Upper lobe of left lung (tissue), 6 donors: ENCODE data around the gene ASIC3. TPM values are rescaled to one million over a fixed set of nuclear protein-coding genes. Genes with fewer than 3 reads are reported as not detected.

Experiments used
- ATAC-seq, 2 donors: fragments of 200-7000 bp; cut with Tn5 transposase; one replicate each; pipeline ENCODE4 v1.9.1; 2022; ENCODE audit warnings: mild to moderate bottlenecking in 2 of 2, moderate library complexity in 2 of 2; ENCODE audit not compliant: low FRiP score in 2 of 2
- DNase-seq, 2 donors: peaks; one replicate each; pipeline ENCODE4 v3.0.0-alpha.2; 2019 to 2020
- H3K27ac ChIP-seq, 4 donors: fragments of 200-600 bp; sonication (generic); one replicate each; pipeline ENCODE4 v1.5.1; 2016 to 2019
- H3K27me3 ChIP-seq, 4 donors: fragments of 200-600 bp; sonication (generic); one replicate each; pipeline ENCODE4 v1.5.1; 2017 to 2019
- H3K36me3 ChIP-seq, 4 donors: fragments of 200-600 bp; sonication (generic); one replicate each; pipeline ENCODE4 v1.5.1; 2016 to 2019
- H3K4me1 ChIP-seq, 4 donors: fragments of 200-600 bp; sonication (generic); one replicate each; pipeline ENCODE4 v1.5.1; 2018 to 2019
- H3K4me3 ChIP-seq, 4 donors: fragments of 200-600 bp; sonication (generic); one replicate each; pipeline ENCODE4 v1.5.1; 2017 to 2019; ENCODE audit warnings: mild to moderate bottlenecking in 2 of 4, moderate library complexity in 1 of 4
- H3K9me3 ChIP-seq, 4 donors: fragments of 200-600 bp; sonication (generic); one replicate each; pipeline ENCODE4 v1.5.1; 2018 to 2019
- EP300 ChIP-seq, 4 donors: sonication (generic); formaldehyde crosslinking; IDR thresholded peaks; one replicate each; pipeline ENCODE4 v1.5.1; 2017; ENCODE audit warnings: antibody characterized with exemption in 4 of 4, control low read depth in 2 of 4
- POLR2A ChIP-seq, 4 donors: fragments of 450-650 bp; IDR thresholded peaks; one replicate each; pipeline ENCODE4 v1.5.1; 2016 to 2017; ENCODE audit warnings: antibody characterized with exemption in 4 of 4, mild to moderate bottlenecking in 2 of 4
- POLR2AphosphoS5 ChIP-seq, 2 donors: sonication (generic); formaldehyde crosslinking; IDR thresholded peaks; one replicate each; pipeline ENCODE4 v1.5.1; 2017; ENCODE audit warnings: antibody characterized with exemption in 2 of 2
- WGBS, 2 donors: methylation state at CpG; one replicate each; pipeline ENCODE4 v1.1.5; 2017 to 2018; 5-methylcytosine and 5-hydroxymethylcytosine counted together
- total RNA-seq, 6 donors: library from RNA; depleted of rRNA in 4 of 6; stranded (reverse); fragments of >200 nt in 4 of 6; gene quantifications; one replicate each; pipeline versions ENCODE4 v1.1.0 to v1.2.1, GENCODE V29; 2016 to 2021
- TF ChIP-seq, protein P1 (sequence below), 6 experiments: fragments of 450-650 bp in 4 of 6; fragments of 200-600 bp in 2 of 6; sonication (generic) in 2 of 6; IDR thresholded peaks; one replicate each; pipeline ENCODE4 v1.5.1; 2016 to 2019; ENCODE audit warnings: antibody characterized with exemption in 6 of 6
- donor health status: DM: no; HTN: no; CAD: no; lungs with moderate emphysema.
- donor health status: DM: no; HTN: yes; CAD: no; lungs with severe emphysema.

Gene ASIC3
- total RNA-seq, 6 donors from 2014 or later = 2.1 to 37.7 (median 4.0) TPM

DNA sequence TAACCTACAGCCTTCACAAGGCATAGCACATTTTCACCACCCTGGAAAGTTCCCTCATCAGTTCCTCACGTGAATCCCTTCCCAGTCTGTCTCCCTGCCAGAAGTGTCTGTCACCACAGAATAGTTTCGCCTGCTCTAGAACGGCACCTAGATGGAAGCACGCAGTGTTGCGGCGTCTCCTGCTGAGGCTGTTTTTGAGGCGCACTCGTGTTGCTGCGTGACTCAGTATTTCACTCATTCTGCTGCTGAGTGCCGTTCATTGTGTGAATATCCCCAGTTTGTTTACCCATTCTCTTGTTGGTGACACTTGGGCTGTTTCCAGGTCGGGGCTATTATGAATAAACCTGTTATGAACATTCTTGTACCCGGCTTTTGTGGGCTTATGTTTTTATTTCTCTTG, 44.8 kb upstream of the ASIC3 start:
- 55 to 67% methylated on average over 12 of the region's 12 CpGs for WGBS, 2 donors
- ATAC-seq (no peak), DNase-seq (peak in 1 of 2 donors; percentile 53)

DNA sequence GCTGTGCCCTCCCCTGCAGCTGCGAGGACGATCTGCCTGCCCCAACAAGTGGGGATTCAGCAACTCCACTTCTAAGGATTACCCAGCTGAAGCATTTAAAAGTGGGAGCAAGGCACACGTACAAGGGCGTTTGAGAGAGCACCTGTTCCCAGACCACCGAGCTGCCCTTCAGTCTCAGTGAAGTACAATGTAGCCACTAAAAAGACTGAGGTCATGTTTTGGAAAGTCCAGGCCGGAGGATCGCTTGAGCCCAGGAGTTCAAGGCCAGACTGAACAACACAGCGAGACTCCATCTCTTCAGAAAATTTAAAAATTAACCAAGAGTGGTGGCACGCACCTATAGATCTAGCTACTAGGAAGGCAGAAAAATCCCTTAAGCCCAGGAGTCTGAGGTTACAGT, 42.8 kb upstream of the ASIC3 start:
- ATAC-seq = no peak

More for the DNA sequence above, 44.8 kb upstream of the ASIC3 start:
- H3K9me3 ChIP-seq = no peaks in the 10 kb centered on the region
- TF ChIP-seq, protein P1, sequence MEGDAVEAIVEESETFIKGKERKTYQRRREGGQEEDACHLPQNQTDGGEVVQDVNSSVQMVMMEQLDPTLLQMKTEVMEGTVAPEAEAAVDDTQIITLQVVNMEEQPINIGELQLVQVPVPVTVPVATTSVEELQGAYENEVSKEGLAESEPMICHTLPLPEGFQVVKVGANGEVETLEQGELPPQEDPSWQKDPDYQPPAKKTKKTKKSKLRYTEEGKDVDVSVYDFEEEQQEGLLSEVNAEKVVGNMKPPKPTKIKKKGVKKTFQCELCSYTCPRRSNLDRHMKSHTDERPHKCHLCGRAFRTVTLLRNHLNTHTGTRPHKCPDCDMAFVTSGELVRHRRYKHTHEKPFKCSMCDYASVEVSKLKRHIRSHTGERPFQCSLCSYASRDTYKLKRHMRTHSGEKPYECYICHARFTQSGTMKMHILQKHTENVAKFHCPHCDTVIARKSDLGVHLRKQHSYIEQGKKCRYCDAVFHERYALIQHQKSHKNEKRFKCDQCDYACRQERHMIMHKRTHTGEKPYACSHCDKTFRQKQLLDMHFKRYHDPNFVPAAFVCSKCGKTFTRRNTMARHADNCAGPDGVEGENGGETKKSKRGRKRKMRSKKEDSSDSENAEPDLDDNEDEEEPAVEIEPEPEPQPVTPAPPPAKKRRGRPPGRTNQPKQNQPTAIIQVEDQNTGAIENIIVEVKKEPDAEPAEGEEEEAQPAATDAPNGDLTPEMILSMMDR (IDR thresholded peaks at IDR 0.05) = no peak
- TF ChIP-seq POLR2AphosphoS5 (IDR thresholded peaks at IDR 0.05) = no peak
- no peak for TF ChIP-seq EP300 (IDR thresholded peaks at IDR 0.05)
- TF ChIP-seq POLR2A (IDR thresholded peaks at IDR 0.05) = no peak
- no peak overlapping the region for H3K27ac ChIP-seq
- H3K27me3 ChIP-seq = no peaks in the 10 kb centered on the region
- peaks cover 0 to 24% (median 0%) of the 10 kb centered on the region in 4 donors for H3K36me3 ChIP-seq
- H3K4me3 ChIP-seq = no peak overlapping the region
- H3K4me1 ChIP-seq = peaks cover 15 to 21% (median 18%) of the 10 kb centered on the region in 4 donors

DNA sequence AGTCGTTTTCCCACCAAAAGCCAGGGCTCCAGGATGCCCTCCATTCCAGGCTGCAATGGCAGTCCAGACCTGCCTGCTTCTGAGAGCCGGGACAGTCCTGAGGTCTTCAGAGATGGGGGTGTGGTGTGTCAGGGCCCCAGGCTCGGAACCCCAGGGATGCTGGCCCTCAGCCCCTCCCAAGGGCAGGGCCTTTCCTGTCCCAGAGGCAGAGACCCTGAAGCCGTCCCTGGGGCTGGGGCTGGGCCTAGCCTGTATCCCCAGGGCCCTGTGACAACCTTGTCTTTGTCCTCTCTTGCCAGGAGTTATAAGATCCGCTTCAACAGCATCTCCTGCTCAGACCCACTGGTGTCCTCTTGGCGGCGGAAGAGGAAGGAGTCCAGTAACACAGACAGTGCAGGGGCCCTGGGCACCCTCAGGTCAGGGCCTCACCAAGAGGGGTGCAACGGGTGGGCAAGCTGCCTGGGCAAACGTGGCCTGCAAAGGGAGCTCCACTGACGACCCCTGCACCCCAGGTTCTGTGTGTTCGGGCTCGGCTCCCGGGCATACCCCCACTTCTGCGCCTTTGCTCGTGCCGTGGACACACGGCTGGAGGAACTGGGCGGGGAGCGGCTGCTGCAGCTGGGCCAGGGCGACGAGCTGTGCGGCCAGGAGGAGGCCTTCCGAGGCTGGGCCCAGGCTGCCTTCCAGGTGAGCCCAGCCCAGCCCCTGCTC, 41.6 kb upstream of the ASIC3 start:
- peak overlapping the region in 1 of 4 donors; percentile 48 for H3K27ac ChIP-seq
- peaks cover 0 to 5% (median 0%) of the 10 kb centered on the region in 4 donors for H3K36me3 ChIP-seq
- TF ChIP-seq, protein P1 (IDR thresholded peaks at IDR 0.05) = no peak
- no peak for TF ChIP-seq POLR2A (IDR thresholded peaks at IDR 0.05)
- TF ChIP-seq EP300 (IDR thresholded peaks at IDR 0.05) = no peak
- TF ChIP-seq POLR2AphosphoS5 (IDR thresholded peaks at IDR 0.05) = no peak
- no peak overlapping the region for H3K4me3 ChIP-seq
- H3K4me1 ChIP-seq = peaks cover 38 to 44% (median 41%) of the 10 kb centered on the region in 4 donors
- no peaks in the 10 kb centered on the region for H3K27me3 ChIP-seq
- DNase-seq (no peak), ATAC-seq (no peak)
- WGBS, 2 donors = 80 to 92% methylated on average over 10 to 17 of the region's 23 CpGs
- H3K9me3 ChIP-seq = no peaks in the 10 kb centered on the region

More for the DNA sequence above, 42.8 kb upstream of the ASIC3 start:
- peaks cover 31 to 38% (median 34%) of the 10 kb centered on the region in 4 donors for H3K4me1 ChIP-seq
- no peak for DNase-seq
- peaks cover 0 to 15% (median 0%) of the 10 kb centered on the region in 4 donors for H3K36me3 ChIP-seq
- no peaks in the 10 kb centered on the region for H3K9me3 ChIP-seq
- no peak overlapping the region for H3K4me3 ChIP-seq
- WGBS, 2 donors = 82 to 85% methylated on average over 8 to 9 of the region's 9 CpGs
- TF ChIP-seq POLR2A (IDR thresholded peaks at IDR 0.05) (no peak), EP300 (IDR thresholded peaks at IDR 0.05) (no peak), POLR2AphosphoS5 (IDR thresholded peaks at IDR 0.05) (no peak)
- TF ChIP-seq, protein P1 (IDR thresholded peaks at IDR 0.05) = no peak
- H3K27me3 ChIP-seq = no peaks in the 10 kb centered on the region
- no peak overlapping the region for H3K27ac ChIP-seq

DNA sequence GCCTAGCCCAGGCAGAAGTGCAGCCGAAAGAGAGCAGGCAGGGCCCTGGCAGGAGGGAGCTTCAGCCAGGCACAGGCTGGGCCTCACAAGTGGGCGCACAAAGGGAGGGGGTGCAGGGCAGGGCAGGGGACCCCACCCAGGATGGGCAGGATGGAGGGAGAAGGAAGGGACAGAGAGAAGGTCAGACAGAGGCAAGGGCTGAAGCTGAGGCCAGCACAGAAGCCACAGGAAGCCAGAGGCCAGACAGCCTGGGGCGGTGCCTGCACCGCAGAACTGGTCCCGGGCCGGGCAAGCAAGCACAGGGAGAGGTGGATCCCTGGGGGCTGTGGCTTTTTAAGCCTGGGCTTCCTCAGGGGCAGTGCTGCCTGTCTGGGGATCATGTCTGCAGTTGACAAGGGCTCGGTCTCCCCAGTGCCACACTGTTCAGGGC, 40.8 kb upstream of the ASIC3 start:
- DNase-seq (no peak), ATAC-seq (peak in 1 of 2 donors; percentile 42)
- peaks cover 38 to 52% (median 43%) of the 10 kb centered on the region in 4 donors for H3K4me1 ChIP-seq
- peaks cover 0 to 5% (median 0%) of the 10 kb centered on the region in 4 donors for H3K36me3 ChIP-seq
- H3K27ac ChIP-seq = peak overlapping the region in 2 of 4 donors; percentile 39 to 48
- WGBS, 2 donors = 61 to 64% methylated on average over 6 to 7 of the region's 7 CpGs
- H3K4me3 ChIP-seq = no peak overlapping the region
- no peaks in the 10 kb centered on the region for H3K27me3 ChIP-seq
- TF ChIP-seq, protein P1 (IDR thresholded peaks at IDR 0.05) = no peak
- no peak for TF ChIP-seq POLR2A (IDR thresholded peaks at IDR 0.05)
- TF ChIP-seq POLR2AphosphoS5 (IDR thresholded peaks at IDR 0.05) = no peak
- no peak for TF ChIP-seq EP300 (IDR thresholded peaks at IDR 0.05)
- H3K9me3 ChIP-seq = no peaks in the 10 kb centered on the region
